Heart left ventricle (tissue), 16 donors: ENCODE measurements around the gene HJURP. TPM values are rescaled to one million over a fixed set of nuclear protein-coding genes. Genes with fewer than 3 reads are reported as not detected.

ENCODE experiments used
- ATAC-seq, 4 donors: fragments of 200-7000 bp; cut with Tn5 transposase; one replicate each; pipeline ENCODE4 v1.9.1; 2020 to 2022; ENCODE audit warnings: moderate library complexity in 4 of 4, mild to moderate bottlenecking in 3 of 4, moderate number of reproducible peaks in 1 of 4
- DNase-seq, 5 donors: peaks; one replicate each; pipeline ENCODE4 v3.0.0-alpha.2; 2020
- H3K27ac ChIP-seq, 12 donors: fragments of 200-600 bp; sonication (generic) in 4 of 12; one replicate each; pipeline versions ENCODE4 v1.5.0 to v1.8.0; 2016 to 2022; ENCODE audit warnings: mild to moderate bottlenecking in 2 of 12
- H3K27me3 ChIP-seq, 9 donors: fragments of 200-600 bp; sonication (generic) in 2 of 9; one replicate each; pipeline versions ENCODE4 v1.5.1 to v1.8.0; 2016 to 2022; ENCODE audit warnings: mild to moderate bottlenecking in 3 of 9
- H3K36me3 ChIP-seq, 9 donors: fragments of 200-600 bp; sonication (generic) in 2 of 9; one replicate each; pipeline versions ENCODE4 v1.5.0 to v1.8.0; 2018 to 2022; ENCODE audit warnings: mild to moderate bottlenecking in 2 of 9
- H3K4me1 ChIP-seq, 12 donors: fragments of 200-600 bp; sonication (generic) in 4 of 12; one replicate each; pipeline versions ENCODE4 v1.5.0 to v1.8.0; 2016 to 2022; ENCODE audit warnings: mild to moderate bottlenecking in 3 of 12
- H3K4me3 ChIP-seq, 12 donors: fragments of 200-600 bp; sonication (generic) in 4 of 12; one replicate each; pipeline versions ENCODE4 v1.5.0 to v1.8.0; 2017 to 2022; ENCODE audit warnings: mild to moderate bottlenecking in 9 of 12, moderate library complexity in 4 of 12
- H3K9me3 ChIP-seq, 12 donors: fragments of 200-600 bp; sonication (generic) in 4 of 12; one replicate each; pipeline versions ENCODE4 v1.5.0 to v1.8.0; 2016 to 2022; ENCODE audit warnings: mild to moderate bottlenecking in 1 of 12
- CTCF ChIP-seq, 12 donors: fragments of 200-600 bp; sonication (generic) in 4 of 12; IDR thresholded peaks; one replicate each; pipeline versions ENCODE4 v1.5.0 to v1.8.0; 2018 to 2022; ENCODE audit warnings: antibody characterized with exemption in 12 of 12, mild to moderate bottlenecking in 5 of 12
- POLR2A ChIP-seq, 2 donors: fragments of 450-650 bp; IDR thresholded peaks; one replicate each; pipeline ENCODE4 v1.6.1; 2017; ENCODE audit warnings: antibody characterized with exemption in 2 of 2, mild to moderate bottlenecking in 2 of 2, moderate library complexity in 2 of 2
- WGBS, 4 donors: extraction: QIAGEN DNeasy Blood & Tissue Kit in 2 of 4; methylation state at CpG; one replicate each; pipeline versions ENCODE4 v1.1.5 to v1.1.7; 2013 to 2018; 5-methylcytosine and 5-hydroxymethylcytosine counted together
- intact Hi-C, 10 donors: fragments of 100-400 bp; cut with DNase I; formaldehyde crosslinking; loops; one replicate each; pipeline versions ENCODE4 v1.11.1 to v1.14.2; 2022
- polyA plus RNA-seq, 2 donors: library from polyadenylated mRNA; stranded (reverse); fragments of 200-250 nt; gene quantifications; one replicate each; pipeline ENCODE4 v1.2.3, GENCODE V29; 2013
- total RNA-seq, 9 donors: library from RNA; depleted of rRNA in 2 of 9; stranded (reverse); fragments of >200 nt in 2 of 9; fragmentation: NEBNext Ultra II Directional in 3 of 9; extraction: Animal tissue kit (Norgen Biotek cat#: 25700) in 3 of 9; gene quantifications; one replicate each; pipeline versions ENCODE4 v1.1.0 to v1.2.4, GENCODE V29; 2016 to 2023
- donor health status: ischemic (EF 13 %, LVEDD 7.1; RV severe dilation, severe dysfunction).
- donor health status: healthy with polysubstance abuse.
- donor health status: DM: no; HTN: yes; CAD: no.
- donor health status: DM: no; HTN: no; CAD: no.
- donor health status: ischemic (EF 25% LVEDD 6.9; RV normal size, moderate dysfunction).
- donor health status: ischemic (EF 25% LVEDD 5.7; RV mildly dilated, moderate dysfunction).
- donor health status: healthy.
- donor health status: DM: yes; HTN: yes; CAD: no.
- donor health status: ischemic (EF 35%, LVEDD 5.7; RV mildly dilated, moderate dysfunction).
- donor health status: nonischemic (EF 11% LVEDD 7.7; RV severe dilation, severe dysfunction).
- donor health status: DM: yes; HTN: yes; CAD: no.
- donor health status: PGD.
- donor health status: ischemic (EF 29% LVEDD 5.4; RV normal size, mild dysfunction).
- donor health status: nonischemic (EF 23%, LVEDD 6.1; RV moderate dilation, normal function).

Gene HJURP
- total and polyA plus RNA-seq, 11 donors: 0.08 to 8.4 (median 0.41) TPM; not detected in 3

GRCh38 chr2:233795735-233796171 lies 58.6 kb downstream of the HJURP start:
- DNase-seq (no peak), ATAC-seq (no peak)
- no peaks in the 10 kb centered on the region for H3K4me1 ChIP-seq
- WGBS, 4 donors: 80 to 91% (median 91%) methylated on average over 1 to 13 of the region's 13 CpGs
- H3K27me3 ChIP-seq: no peaks in the 10 kb centered on the region
- H3K9me3 ChIP-seq: no peaks in the 10 kb centered on the region
- TF ChIP-seq CTCF (IDR thresholded peaks at IDR 0.05) (no peak), POLR2A (IDR thresholded peaks at IDR 0.05) (no peak)
- no peak overlapping the region for H3K4me3 ChIP-seq
- intact Hi-C loops: no loop called here
- no peak overlapping the region for H3K27ac ChIP-seq
- no peaks in the 10 kb centered on the region for H3K36me3 ChIP-seq

DNA sequence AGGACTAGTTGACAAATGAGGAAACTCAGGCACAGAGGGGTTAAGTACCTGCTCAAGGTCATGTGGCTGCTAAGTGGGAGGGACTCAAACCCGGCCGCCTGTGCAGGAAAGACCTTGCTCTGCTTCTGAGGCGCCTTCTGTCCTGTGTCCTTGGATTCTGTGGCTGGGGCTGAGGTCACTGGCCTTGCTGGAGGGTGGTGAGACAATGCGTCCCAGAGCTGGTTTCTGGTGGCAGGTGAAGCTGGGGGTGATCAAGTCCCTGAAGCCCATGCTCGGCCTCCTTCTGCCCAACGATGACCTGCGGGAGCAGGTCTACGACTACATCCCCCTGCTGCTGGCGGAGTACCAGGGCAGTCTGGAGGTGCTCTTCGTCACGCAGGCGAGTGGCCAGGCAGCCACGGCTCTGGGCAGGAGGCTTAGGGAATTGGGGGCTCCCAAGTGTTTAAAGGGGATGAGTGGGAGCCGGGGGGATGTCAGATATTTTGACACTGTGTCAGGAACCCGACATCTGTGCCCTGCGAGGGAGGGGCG lies 60.1 kb downstream of the HJURP start:
- DNase-seq: no peak
- WGBS, 4 donors: 73 to 88% (median 76%) methylated on average over 15 to 17 of the region's 17 CpGs
- ATAC-seq: no peak
- no peaks in the 10 kb centered on the region for H3K9me3 ChIP-seq
- no peaks in the 10 kb centered on the region for H3K36me3 ChIP-seq
- intact Hi-C loops: no loop called here
- H3K4me1 ChIP-seq: no peaks in the 10 kb centered on the region
- H3K4me3 ChIP-seq: no peak overlapping the region
- TF ChIP-seq CTCF (IDR thresholded peaks at IDR 0.05): no peak
- no peak for TF ChIP-seq POLR2A (IDR thresholded peaks at IDR 0.05)
- no peaks in the 10 kb centered on the region for H3K27me3 ChIP-seq
- H3K27ac ChIP-seq: no peak overlapping the region

DNA sequence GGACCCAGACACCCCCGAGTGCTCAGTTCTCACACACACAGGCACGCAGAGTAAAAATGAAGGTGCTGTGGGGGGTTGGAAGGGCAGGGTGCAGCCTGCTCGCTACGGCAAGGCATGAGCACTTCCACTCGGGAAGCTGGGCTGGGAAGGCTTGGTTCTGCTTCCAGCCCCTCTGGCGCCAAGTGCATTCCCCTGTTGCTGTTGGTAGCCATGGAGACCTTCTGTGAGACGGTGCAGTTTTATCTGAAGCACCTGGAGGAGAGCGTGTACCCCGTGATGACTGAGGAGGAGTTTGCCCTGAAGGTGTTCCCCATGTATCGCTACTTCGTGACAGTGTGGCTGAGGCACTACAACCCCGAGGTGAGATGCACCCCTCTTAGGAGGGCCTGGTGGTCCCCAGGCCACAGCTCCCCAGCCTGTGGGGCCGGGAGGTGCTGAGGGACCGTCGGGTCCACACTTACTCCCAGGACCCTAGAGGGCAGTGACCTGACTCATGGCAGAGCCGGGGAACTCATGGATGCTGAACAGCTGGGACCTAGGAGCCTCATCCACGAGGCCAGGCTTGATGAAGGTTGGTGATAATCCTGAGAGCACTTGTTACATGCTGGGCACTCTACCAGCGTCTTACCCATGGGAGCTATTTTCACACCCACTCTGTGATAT lies 60.7 kb downstream of the HJURP start:
- Histone ChIP-seq H3K27me3 (no peaks in the 10 kb centered on the region), H3K9me3 (no peaks in the 10 kb centered on the region), H3K36me3 (no peaks in the 10 kb centered on the region), H3K27ac (no peak overlapping the region), H3K4me3 (no peak overlapping the region), H3K4me1 (no peaks in the 10 kb centered on the region)
- TF ChIP-seq CTCF (IDR thresholded peaks at IDR 0.05): no peak
- TF ChIP-seq POLR2A (IDR thresholded peaks at IDR 0.05): no peak
- intact Hi-C loops: no loop called here
- DNase-seq (no peak), ATAC-seq (no peak)
- 67 to 74% (median 72%) methylated on average over 15 to 18 of the region's 18 CpGs for WGBS, 4 donors

DNA sequence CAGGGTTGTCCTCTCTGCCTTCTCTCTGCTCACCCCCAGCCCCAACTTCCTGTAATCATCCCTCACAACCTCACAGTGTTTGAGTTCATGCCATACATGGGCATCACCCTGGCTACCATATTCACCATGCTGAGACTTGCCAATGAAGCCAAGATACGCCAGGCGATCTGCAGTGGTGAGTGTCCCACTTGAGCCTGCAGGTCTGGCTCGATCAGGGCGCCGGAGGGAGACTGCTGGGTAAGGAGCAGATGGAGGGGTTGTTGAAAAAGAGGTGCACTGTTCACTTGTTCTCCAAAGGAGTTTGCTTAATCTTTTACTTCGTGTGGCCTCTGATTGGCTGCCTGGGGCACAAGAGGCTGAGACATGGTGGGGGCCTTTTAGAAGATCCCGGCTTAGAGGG lies 61.6 kb downstream of the HJURP start:
- WGBS, 4 donors: 85 to 92% (median 90%) methylated on average over 7 of the region's 7 CpGs
- Histone ChIP-seq H3K36me3 (no peaks in the 10 kb centered on the region), H3K9me3 (no peaks in the 10 kb centered on the region), H3K27me3 (no peaks in the 10 kb centered on the region), H3K27ac (no peak overlapping the region), H3K4me1 (no peaks in the 10 kb centered on the region), H3K4me3 (no peak overlapping the region)
- no peak for ATAC-seq
- intact Hi-C loops: no loop called here
- DNase-seq: no peak
- TF ChIP-seq CTCF (IDR thresholded peaks at IDR 0.05) (no peak), POLR2A (IDR thresholded peaks at IDR 0.05) (no peak)
